Fibroblast of lung (primary cell): ENCODE results near the gene LRMDA. TPM values are rescaled to one million over a fixed set of nuclear protein-coding genes. Genes with fewer than 3 reads are reported as not detected.

Experiments used
- DNase-seq, 2 donors: peaks; one replicate each; pipeline versions ENCODE4 v3.0.0 to v3.0.0-alpha.2; 2010; ENCODE audit warnings: low read depth in 2 of 2
- H2AFZ ChIP-seq: 2 replicates; pipeline ENCODE4 v1.5.1; 2012; ENCODE audit warnings: low read length, control low read depth, inconsistent platforms
- H3K27ac ChIP-seq: 2 replicates; pipeline ENCODE4 v1.5.1; 2011; ENCODE audit warnings: low read length, control low read depth; ENCODE audit not compliant: insufficient read depth
- H3K27me3 ChIP-seq: 2 replicates; pipeline ENCODE4 v1.5.1; 2011; ENCODE audit warnings: mild to moderate bottlenecking, low read length; ENCODE audit not compliant: control insufficient read depth, insufficient read depth
- H3K36me3 ChIP-seq: 2 replicates; pipeline ENCODE4 v1.5.1; 2011; ENCODE audit warnings: low read length; ENCODE audit not compliant: control insufficient read depth, insufficient read depth
- H3K4me1 ChIP-seq: 2 replicates; pipeline ENCODE4 v1.5.1; 2011; ENCODE audit warnings: low read length; ENCODE audit not compliant: control insufficient read depth, insufficient read depth; ENCODE audit errors: extremely low read depth
- H3K4me2 ChIP-seq: 2 replicates; pipeline ENCODE4 v1.5.1; 2011; ENCODE audit warnings: low read length, control low read depth; ENCODE audit not compliant: insufficient read depth; ENCODE audit errors: extremely low read depth
- H3K4me3 ChIP-seq, 4 experiments: fragments of 200-600 bp in 1 of 4; sonication (generic) in 1 of 4; replicated peaks in 1 of 4; 2 replicates each; pipeline ENCODE4 v1.5.1; 2011 to 2016; ENCODE audit warnings: low read length in 4 of 4, low read depth in 3 of 4, mild to moderate bottlenecking in 3 of 4, control low read depth in 2 of 4, inconsistent platforms in 1 of 4, mixed read lengths in 1 of 4; ENCODE audit not compliant: insufficient read depth in 1 of 4; ENCODE audit errors: control extremely low read depth in 1 of 4
- H3K79me2 ChIP-seq: 2 replicates; pipeline ENCODE4 v1.5.1; 2012; ENCODE audit warnings: mild to moderate bottlenecking, low read length, inconsistent platforms; ENCODE audit not compliant: control insufficient read depth, insufficient read depth
- H3K9ac ChIP-seq: 2 replicates; pipeline ENCODE4 v1.5.1; 2011; ENCODE audit warnings: mild to moderate bottlenecking, low read length, control low read depth; ENCODE audit not compliant: insufficient read depth
- H3K9me3 ChIP-seq: 2 replicates; pipeline ENCODE4 v1.5.1; 2012; ENCODE audit warnings: low read depth, low read length; ENCODE audit not compliant: control insufficient read depth, insufficient read depth
- H4K20me1 ChIP-seq: 2 replicates; pipeline ENCODE4 v1.5.1; 2011; ENCODE audit warnings: low read length; ENCODE audit not compliant: control insufficient read depth, insufficient read depth; ENCODE audit errors: extremely low read depth
- CTCF ChIP-seq, 2 donors: IDR thresholded peaks in 1 of 2; conservative IDR thresholded peaks in 1 of 2; 1 replicate in 1 of 2; 2 replicates in 1 of 2; pipeline ENCODE4 v1.5.1; 2011 to 2012; ENCODE audit warnings: low read length in 2 of 2, control low read depth in 1 of 2, inconsistent platforms in 1 of 2, low read depth in 1 of 2, mild to moderate bottlenecking in 1 of 2
- EZH2 ChIP-seq: IDR thresholded peaks from 2 replicates; pipeline ENCODE4 v1.5.1; 2012; ENCODE audit warnings: low read length, control low read depth, mild to moderate bottlenecking; ENCODE audit errors: missing control alignments
- polyA plus RNA-seq, 2 donors: library from polyadenylated mRNA; depleted of rRNA in 1 of 2; stranded (reverse) in 1 of 2; unstranded in 1 of 2; fragments of >200 nt; gene quantifications; 2 replicates each; pipeline ENCODE4 v1.2.1, GENCODE V29; 2011 to 2012; ENCODE audit warnings: missing spikeins in 1 of 2
- total RNA-seq: library from RNA; depleted of rRNA; stranded (reverse); fragments of >200 nt; gene quantifications from 2 replicates; pipeline ENCODE4 v1.2.1, GENCODE V29; 2014

Gene LRMDA
- total and polyA plus RNA-seq, 2 donors (not counting 1 experiment from before 2014, with no cell fraction given): 1.7 to 2.0 TPM

GRCh38 chr10:75450075-75450445 lies 18.6 kb downstream of the LRMDA start:
- DNase-seq: no peak
- H3K79me2 ChIP-seq: no peaks in the 10 kb centered on the region
- no peak overlapping the region for H3K9ac ChIP-seq
- H3K27me3 ChIP-seq: no peaks in the 10 kb centered on the region
- no peak for TF ChIP-seq CTCF (conservative IDR thresholded peaks at IDR 0.05 in 1 of 2, IDR thresholded peaks at IDR 0.05 in 1 of 2; ENCODE audit: low read depth in 1 of 2, low read length in 2 of 2)
- TF ChIP-seq EZH2: no peak
- H3K9me3 ChIP-seq: no peaks in the 10 kb centered on the region
- H3K27ac ChIP-seq: no peak overlapping the region
- no peak overlapping the region for H3K4me2 ChIP-seq
- no peak overlapping the region for H2AFZ ChIP-seq
- H3K36me3 ChIP-seq: no peaks in the 10 kb centered on the region
- no peaks in the 10 kb centered on the region for H4K20me1 ChIP-seq
- H3K4me3 ChIP-seq: no peak overlapping the region
- no peaks in the 10 kb centered on the region for H3K4me1 ChIP-seq

DNA sequence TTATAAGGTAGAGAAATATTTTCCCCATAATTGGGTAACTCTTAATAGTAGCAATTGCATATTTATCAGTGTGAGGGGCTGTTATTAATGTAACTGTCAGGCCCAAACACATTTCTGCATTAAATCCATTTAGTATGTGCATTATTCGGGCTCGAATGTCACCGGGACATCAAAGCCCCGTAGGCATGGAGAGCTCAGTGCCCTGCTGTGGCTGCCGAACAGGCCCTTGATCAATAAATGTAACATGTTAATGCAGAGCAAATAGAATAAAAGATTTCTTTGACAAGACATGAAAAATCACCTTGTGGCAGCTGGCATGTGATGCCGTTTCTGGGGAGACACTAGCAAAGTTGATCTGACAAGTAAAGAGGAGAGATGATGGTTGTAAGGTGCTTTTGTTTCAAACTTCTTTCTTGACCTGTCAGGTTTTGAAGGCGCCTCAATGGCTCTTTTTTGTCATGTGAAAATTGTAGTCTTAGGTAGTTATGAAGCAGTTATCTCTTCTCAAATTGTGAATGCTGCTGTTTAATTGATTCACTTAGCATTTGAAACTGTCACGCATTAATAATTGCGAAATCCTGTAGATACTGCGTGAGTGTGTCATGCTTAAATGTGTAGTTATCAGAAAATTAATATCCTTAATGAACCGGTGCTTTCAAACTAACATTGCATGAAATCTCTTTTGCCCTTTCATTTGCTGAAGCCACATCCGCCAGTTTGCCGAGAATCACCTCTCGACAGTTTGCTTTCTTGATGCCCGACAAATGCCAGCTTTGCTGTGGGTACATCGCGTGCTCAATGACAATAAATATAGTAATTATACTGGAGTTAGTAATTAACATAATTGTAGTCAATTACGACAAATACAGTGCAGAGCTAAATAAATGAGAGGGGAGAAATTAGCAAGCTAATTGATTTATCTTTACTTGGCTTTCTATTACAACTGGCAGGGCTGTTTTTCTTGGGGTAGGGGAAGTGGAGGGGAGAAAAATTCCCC lies 19.5 kb downstream of the LRMDA start:
- Histone ChIP-seq H3K4me1 (no peaks in the 10 kb centered on the region), H3K27ac (no peak overlapping the region), H3K4me3 (no peak overlapping the region), H3K9me3 (no peaks in the 10 kb centered on the region), H3K27me3 (no peaks in the 10 kb centered on the region), H3K4me2 (no peak overlapping the region), H2AFZ (no peak overlapping the region), H3K79me2 (no peaks in the 10 kb centered on the region), H4K20me1 (no peaks in the 10 kb centered on the region), H3K9ac (no peak overlapping the region), H3K36me3 (no peaks in the 10 kb centered on the region)
- no peak for TF ChIP-seq EZH2
- no peak for TF ChIP-seq CTCF (conservative IDR thresholded peaks at IDR 0.05 in 1 of 2, IDR thresholded peaks at IDR 0.05 in 1 of 2; ENCODE audit: low read depth in 1 of 2, low read length in 2 of 2)
- DNase-seq: no peak

DNA sequence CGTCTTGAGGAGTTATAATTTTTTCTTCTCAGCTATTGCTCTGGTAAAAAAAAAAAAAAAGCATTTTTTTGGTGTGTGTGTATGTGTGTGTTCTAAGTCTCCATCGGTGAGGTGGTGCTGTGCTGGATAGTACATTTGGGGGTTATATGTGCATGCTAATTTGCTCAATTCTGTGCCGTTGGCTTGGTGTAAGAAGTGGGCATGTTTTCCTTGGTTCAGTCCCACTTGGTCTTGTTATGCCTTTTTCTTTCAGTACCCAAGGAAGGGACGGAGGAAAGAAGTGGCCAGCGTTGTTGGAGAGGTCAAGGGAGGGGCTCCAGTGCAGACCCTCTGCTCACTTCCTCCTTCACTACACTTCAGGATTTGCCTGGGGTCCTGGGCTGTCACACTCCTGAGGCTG lies 20.4 kb downstream of the LRMDA start:
- H3K36me3 ChIP-seq: no peaks in the 10 kb centered on the region
- H2AFZ ChIP-seq: no peak overlapping the region
- no peak for DNase-seq
- no peaks in the 10 kb centered on the region for H3K79me2 ChIP-seq
- H3K4me3 ChIP-seq: peak overlapping the region in 1 of 4 experiments; percentile 21
- H4K20me1 ChIP-seq: no peaks in the 10 kb centered on the region
- no peaks in the 10 kb centered on the region for H3K27me3 ChIP-seq
- no peak overlapping the region for H3K4me2 ChIP-seq
- TF ChIP-seq CTCF (conservative IDR thresholded peaks at IDR 0.05 in 1 of 2, IDR thresholded peaks at IDR 0.05 in 1 of 2; ENCODE audit: low read depth in 1 of 2, low read length in 2 of 2) (no peak), EZH2 (no peak)
- no peak overlapping the region for H3K27ac ChIP-seq
- no peaks in the 10 kb centered on the region for H3K9me3 ChIP-seq
- H3K4me1 ChIP-seq: no peaks in the 10 kb centered on the region
- H3K9ac ChIP-seq: no peak overlapping the region
